Vagina (tissue), 2 donors: ENCODE measurements around the gene RFX7.

Experiments used
- POLR2A ChIP-seq, 2 donors: fragments of 450-650 bp; IDR thresholded peaks; one replicate each; pipeline ENCODE4 v1.6.1; 2017; ENCODE audit warnings: antibody characterized with exemption in 2 of 2, mild to moderate bottlenecking in 2 of 2, moderate library complexity in 2 of 2
- POLR2AphosphoS5 ChIP-seq, 2 donors: sonication (generic); formaldehyde crosslinking; IDR thresholded peaks; one replicate each; pipeline ENCODE4 v1.9.0; 2017; ENCODE audit warnings: antibody characterized with exemption in 2 of 2, mild to moderate bottlenecking in 2 of 2, low read depth in 1 of 2; ENCODE audit not compliant: insufficient read depth in 1 of 2
- TF ChIP-seq, protein P1 (sequence below), 3 experiments: fragments of 450-650 bp in 2 of 3; fragments of 200-600 bp in 1 of 3; sonication (generic) in 1 of 3; IDR thresholded peaks; one replicate each; pipeline ENCODE4 v1.5.1; 2017 to 2019; ENCODE audit warnings: antibody characterized with exemption in 3 of 3, mild to moderate bottlenecking in 2 of 3, moderate library complexity in 2 of 3

DNA sequence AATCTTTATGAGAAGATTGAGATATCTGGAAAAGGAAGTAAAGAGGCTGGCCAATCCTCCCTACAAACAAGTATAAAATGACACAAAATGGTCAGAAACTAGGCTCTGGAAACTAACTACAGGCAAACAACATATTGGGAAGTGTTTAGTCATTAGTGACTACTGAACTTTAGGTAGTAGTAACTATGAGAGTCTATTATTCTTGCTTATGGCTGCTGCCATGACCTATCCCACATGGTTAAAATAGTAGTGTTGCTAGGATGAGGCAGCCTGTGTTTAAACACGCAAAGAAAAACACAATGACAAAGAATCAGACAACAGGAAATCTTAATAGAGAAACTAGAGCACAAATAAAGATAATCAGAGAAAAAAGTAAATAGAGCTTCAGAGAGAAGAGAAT lies 67.9 kb downstream of the RFX7 start:
- no peak for TF ChIP-seq POLR2AphosphoS5 (IDR thresholded peaks at IDR 0.05; ENCODE audit: insufficient read depth in 1 of 2, low read depth in 1 of 2)
- TF ChIP-seq, protein P1, sequence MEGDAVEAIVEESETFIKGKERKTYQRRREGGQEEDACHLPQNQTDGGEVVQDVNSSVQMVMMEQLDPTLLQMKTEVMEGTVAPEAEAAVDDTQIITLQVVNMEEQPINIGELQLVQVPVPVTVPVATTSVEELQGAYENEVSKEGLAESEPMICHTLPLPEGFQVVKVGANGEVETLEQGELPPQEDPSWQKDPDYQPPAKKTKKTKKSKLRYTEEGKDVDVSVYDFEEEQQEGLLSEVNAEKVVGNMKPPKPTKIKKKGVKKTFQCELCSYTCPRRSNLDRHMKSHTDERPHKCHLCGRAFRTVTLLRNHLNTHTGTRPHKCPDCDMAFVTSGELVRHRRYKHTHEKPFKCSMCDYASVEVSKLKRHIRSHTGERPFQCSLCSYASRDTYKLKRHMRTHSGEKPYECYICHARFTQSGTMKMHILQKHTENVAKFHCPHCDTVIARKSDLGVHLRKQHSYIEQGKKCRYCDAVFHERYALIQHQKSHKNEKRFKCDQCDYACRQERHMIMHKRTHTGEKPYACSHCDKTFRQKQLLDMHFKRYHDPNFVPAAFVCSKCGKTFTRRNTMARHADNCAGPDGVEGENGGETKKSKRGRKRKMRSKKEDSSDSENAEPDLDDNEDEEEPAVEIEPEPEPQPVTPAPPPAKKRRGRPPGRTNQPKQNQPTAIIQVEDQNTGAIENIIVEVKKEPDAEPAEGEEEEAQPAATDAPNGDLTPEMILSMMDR (IDR thresholded peaks at IDR 0.05): no peak
- no peak for TF ChIP-seq POLR2A (IDR thresholded peaks at IDR 0.05)
